HEK293 (cell line): Measurements from ENCODE around the gene MLLT10.

Experiments
- AEBP2 ChIP-seq: fragments of 450-650 bp; formaldehyde crosslinking; IDR thresholded peaks from 2 replicates; pipeline ENCODE4 v1.5.1; 2016; ENCODE audit warnings: missing biosample characterization, missing genetic modification characterization, borderline replicate concordance
- KLF1 ChIP-seq: fragments of 450-650 bp; formaldehyde crosslinking; IDR thresholded peaks from 2 replicates; pipeline ENCODE4 v1.5.1; 2016; ENCODE audit warnings: missing biosample characterization, missing genetic modification characterization
- KLF10 ChIP-seq: fragments of 450-650 bp; IDR thresholded peaks from 2 replicates; pipeline ENCODE4 v1.5.1; 2018; ENCODE audit warnings: missing biosample characterization, mild to moderate bottlenecking, missing genetic modification characterization
- KLF7 ChIP-seq: fragments of 450-650 bp; formaldehyde crosslinking; IDR thresholded peaks from 2 replicates; pipeline ENCODE4 v1.5.1; 2016; ENCODE audit warnings: missing biosample characterization, missing genetic modification characterization, borderline replicate concordance
- KLF8 ChIP-seq: fragments of 450-650 bp; formaldehyde crosslinking; IDR thresholded peaks from 2 replicates; pipeline ENCODE4 v1.5.1; 2016; ENCODE audit warnings: missing biosample characterization, missing genetic modification characterization
- MYNN ChIP-seq: fragments of 450-650 bp; formaldehyde crosslinking; IDR thresholded peaks from 2 replicates; pipeline ENCODE4 v1.5.1; 2016; ENCODE audit warnings: missing biosample characterization, missing genetic modification characterization, borderline replicate concordance
- MZF1 ChIP-seq: fragments of 450-650 bp; formaldehyde crosslinking; IDR thresholded peaks from 2 replicates; pipeline ENCODE4 v1.5.1; 2017; ENCODE audit warnings: missing biosample characterization, missing genetic modification characterization, borderline replicate concordance
- OSR2 ChIP-seq: fragments of 450-650 bp; formaldehyde crosslinking; IDR thresholded peaks from 2 replicates; pipeline ENCODE4 v1.5.1; 2016; ENCODE audit warnings: missing biosample characterization, missing genetic modification characterization
- OVOL3 ChIP-seq: fragments of 450-650 bp; formaldehyde crosslinking; IDR thresholded peaks from 2 replicates; pipeline ENCODE4 v1.5.1; 2016; ENCODE audit warnings: missing biosample characterization, missing genetic modification characterization
- PRDM10 ChIP-seq: fragments of 450-650 bp; formaldehyde crosslinking; IDR thresholded peaks from 2 replicates; pipeline ENCODE4 v1.5.1; 2016; ENCODE audit warnings: missing biosample characterization, missing genetic modification characterization
- ZBTB7A ChIP-seq: fragments of 450-650 bp; formaldehyde crosslinking; IDR thresholded peaks from 2 replicates; pipeline ENCODE4 v1.5.1; 2016; ENCODE audit warnings: low read depth, missing biosample characterization, missing genetic modification characterization
- ZBTB8A ChIP-seq: fragments of 450-650 bp; formaldehyde crosslinking; IDR thresholded peaks from 2 replicates; pipeline ENCODE4 v1.5.1; 2016; ENCODE audit warnings: missing biosample characterization, missing genetic modification characterization
- ZFHX2 ChIP-seq: fragments of 450-650 bp; formaldehyde crosslinking; conservative IDR thresholded peaks from 2 replicates; pipeline ENCODE4 v1.5.1; 2016; ENCODE audit warnings: missing biosample characterization, missing genetic modification characterization
- ZFP37 ChIP-seq: fragments of 450-650 bp; formaldehyde crosslinking; IDR thresholded peaks from 2 replicates; pipeline ENCODE4 v1.5.1; 2016; ENCODE audit warnings: missing biosample characterization, missing genetic modification characterization
- ZNF121 ChIP-seq: fragments of 450-650 bp; formaldehyde crosslinking; IDR thresholded peaks from 2 replicates; pipeline ENCODE4 v1.5.1; 2016; ENCODE audit warnings: missing biosample characterization, missing genetic modification characterization
- ZNF133 ChIP-seq: fragments of 450-650 bp; formaldehyde crosslinking; IDR thresholded peaks from 2 replicates; pipeline ENCODE4 v1.5.1; 2016; ENCODE audit warnings: missing biosample characterization, missing genetic modification characterization
- ZNF175 ChIP-seq: fragments of 450-650 bp; formaldehyde crosslinking; IDR thresholded peaks from 2 replicates; pipeline ENCODE4 v1.5.1; 2016; ENCODE audit warnings: missing biosample characterization, missing genetic modification characterization
- ZNF18 ChIP-seq: fragments of 450-650 bp; formaldehyde crosslinking; IDR thresholded peaks from 2 replicates; pipeline ENCODE4 v1.5.1; 2016; ENCODE audit warnings: missing biosample characterization, missing genetic modification characterization
- ZNF202 ChIP-seq: fragments of 450-650 bp; formaldehyde crosslinking; IDR thresholded peaks from 2 replicates; pipeline ENCODE4 v1.5.1; 2016; ENCODE audit warnings: missing biosample characterization, missing genetic modification characterization, borderline replicate concordance
- ZNF266 ChIP-seq: fragments of 450-650 bp; formaldehyde crosslinking; IDR thresholded peaks from 2 replicates; pipeline ENCODE4 v1.5.1; 2016; ENCODE audit warnings: missing biosample characterization, missing genetic modification characterization, low read depth
- ZNF362 ChIP-seq: fragments of 450-650 bp; formaldehyde crosslinking; IDR thresholded peaks from 2 replicates; pipeline ENCODE4 v1.5.1; 2016; ENCODE audit warnings: missing biosample characterization, missing genetic modification characterization
- ZNF391 ChIP-seq: fragments of 450-650 bp; formaldehyde crosslinking; IDR thresholded peaks from 2 replicates; pipeline ENCODE4 v1.5.1; 2016; ENCODE audit warnings: low read depth, missing biosample characterization, missing genetic modification characterization, borderline replicate concordance
- ZNF626 ChIP-seq: fragments of 450-650 bp; sonication (Bioruptor Pico); formaldehyde crosslinking; IDR thresholded peaks from 2 replicates; pipeline ENCODE4 v1.5.1; 2018; ENCODE audit warnings: missing biosample characterization, missing genetic modification characterization, inconsistent platforms
- ZNF654 ChIP-seq: fragments of 450-650 bp; formaldehyde crosslinking; IDR thresholded peaks from 2 replicates; pipeline ENCODE4 v1.5.1; 2016; ENCODE audit warnings: low read depth, missing biosample characterization, missing genetic modification characterization
- ZNF660 ChIP-seq: fragments of 450-650 bp; IDR thresholded peaks from 2 replicates; pipeline ENCODE4 v1.5.1; 2018; ENCODE audit warnings: missing biosample characterization, mild to moderate bottlenecking, missing genetic modification characterization
- ZNF677 ChIP-seq: fragments of 450-650 bp; IDR thresholded peaks from 2 replicates; pipeline ENCODE4 v1.5.0; 2018; ENCODE audit warnings: missing biosample characterization, mild to moderate bottlenecking, missing genetic modification characterization, moderate library complexity
- ZNF701 ChIP-seq: fragments of 450-650 bp; formaldehyde crosslinking; IDR thresholded peaks from 2 replicates; pipeline ENCODE4 v1.5.1; 2016; ENCODE audit warnings: missing biosample characterization, missing genetic modification characterization
- ZNF792 ChIP-seq: fragments of 450-650 bp; formaldehyde crosslinking; IDR thresholded peaks from 2 replicates; pipeline ENCODE4 v1.5.1; 2016; ENCODE audit warnings: missing biosample characterization, missing genetic modification characterization
- ZSCAN30 ChIP-seq: fragments of 450-650 bp; IDR thresholded peaks from 2 replicates; pipeline ENCODE4 v1.5.1; 2018; ENCODE audit warnings: missing biosample characterization, mild to moderate bottlenecking, missing genetic modification characterization, moderate library complexity
- TF ChIP-seq, protein P1 (sequence below): fragments of 450-650 bp; formaldehyde crosslinking; IDR thresholded peaks from 2 replicates; pipeline ENCODE4 v1.5.1; 2016; ENCODE audit warnings: missing biosample characterization, missing genetic modification characterization, low read depth

MLLT10 gene

DNA sequence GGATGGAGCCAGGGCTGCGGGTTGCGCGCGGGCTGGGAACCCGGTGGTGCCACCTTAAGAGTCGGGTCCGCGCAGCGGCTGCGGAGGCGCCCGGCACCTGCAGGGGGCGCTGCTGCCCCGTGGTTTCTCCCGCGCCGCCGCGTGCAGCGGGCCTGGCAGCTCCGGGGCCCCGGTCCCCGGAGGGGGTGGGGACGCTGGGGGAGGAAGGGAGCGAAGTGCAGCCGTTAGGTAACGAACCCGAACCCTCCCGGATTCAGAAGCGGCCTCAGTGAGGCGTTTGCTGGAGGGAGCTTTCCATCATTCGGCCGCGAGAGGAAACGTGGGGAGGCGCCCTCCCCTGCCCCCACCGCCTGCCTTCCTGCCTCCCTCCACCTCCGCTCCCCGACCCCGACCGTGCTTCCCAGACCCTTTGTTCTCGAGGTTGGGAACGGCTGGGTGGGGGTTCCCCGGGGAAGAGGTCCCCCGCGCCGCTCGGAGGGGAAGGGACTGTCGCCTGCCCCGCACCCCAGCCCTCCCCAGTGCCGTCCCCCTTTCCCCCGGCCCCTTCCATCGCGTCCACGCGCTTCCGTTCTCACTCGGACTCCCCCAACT, 38.2 kb upstream of the MLLT10 start (continued):
- TF ChIP-seq ZNF175 (tag by site-specific recombination) (no peak), ZNF133 (tag by site-specific recombination) (no peak), MYNN (peak; percentile 70; the same call in 1 of the 2 replicates), ZNF701 (tag by site-specific recombination) (no peak), ZNF18 (tag by site-specific recombination) (peak; percentile 39; the same call in 1 of the 2 replicates), OSR2 (peak; percentile 71), OVOL3 (tag by site-specific recombination) (peak; percentile 67), ZNF677 (tag by site-specific recombination) (no peak), KLF1 (peak; percentile 51), ZFP37 (tag by site-specific recombination) (peak; percentile 55; the same call in 1 of the 2 replicates), ZBTB7A (tag by site-specific recombination) (peak; percentile 79; the same call in 1 of the 2 replicates), MZF1 (peak; percentile 95), KLF7 (tag by site-specific recombination) (peak; percentile 84; the same call in 1 of the 2 replicates), ZNF202 (tag by site-specific recombination) (0 out of 2 replicates have a peak, but pooled peaks have one; percentile 23), ZFHX2 (peak; percentile 19; the same call in 1 of the 2 replicates), ZNF626 (tag by site-specific recombination) (0 out of 2 replicates have a peak, but pooled peaks have one; percentile 7), ZNF391 (peak; percentile 59; the same call in 1 of the 2 replicates), ZBTB8A (tag by site-specific recombination) (peak; percentile 80), ZNF654 (peak; percentile 38), ZSCAN30 (tag by site-specific recombination) (peak; percentile 99), ZNF266 (no peak), ZNF121 (peak; percentile 25; the same call in 1 of the 2 replicates), ZNF660 (tag by site-specific recombination) (peak; percentile 94), KLF8 (tag by site-specific recombination) (peak; percentile 64), ZNF362 (peak; percentile 38; the same call in 1 of the 2 replicates), PRDM10 (tag by site-specific recombination) (peak; percentile 70), AEBP2 (tag by site-specific recombination) (no peak), KLF10 (tag by site-specific recombination) (peak; percentile 83), ZNF792 (no peak)
- TF ChIP-seq, protein P1, sequence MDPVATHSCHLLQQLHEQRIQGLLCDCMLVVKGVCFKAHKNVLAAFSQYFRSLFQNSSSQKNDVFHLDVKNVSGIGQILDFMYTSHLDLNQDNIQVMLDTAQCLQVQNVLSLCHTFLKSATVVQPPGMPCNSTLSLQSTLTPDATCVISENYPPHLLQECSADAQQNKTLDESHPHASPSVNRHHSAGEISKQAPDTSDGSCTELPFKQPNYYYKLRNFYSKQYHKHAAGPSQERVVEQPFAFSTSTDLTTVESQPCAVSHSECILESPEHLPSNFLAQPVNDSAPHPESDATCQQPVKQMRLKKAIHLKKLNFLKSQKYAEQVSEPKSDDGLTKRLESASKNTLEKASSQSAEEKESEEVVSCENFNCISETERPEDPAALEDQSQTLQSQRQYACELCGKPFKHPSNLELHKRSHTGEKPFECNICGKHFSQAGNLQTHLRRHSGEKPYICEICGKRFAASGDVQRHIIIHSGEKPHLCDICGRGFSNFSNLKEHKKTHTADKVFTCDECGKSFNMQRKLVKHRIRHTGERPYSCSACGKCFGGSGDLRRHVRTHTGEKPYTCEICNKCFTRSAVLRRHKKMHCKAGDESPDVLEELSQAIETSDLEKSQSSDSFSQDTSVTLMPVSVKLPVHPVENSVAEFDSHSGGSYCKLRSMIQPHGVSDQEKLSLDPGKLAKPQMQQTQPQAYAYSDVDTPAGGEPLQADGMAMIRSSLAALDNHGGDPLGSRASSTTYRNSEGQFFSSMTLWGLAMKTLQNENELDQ (tag by site-specific recombination), result no peak
